HG03520 (cell line): Measurements from ENCODE around the gene EXOC2.

ENCODE experiments used
- ATAC-seq: cut with Tn5 transposase; IDR thresholded peaks from one replicate; pipeline ENCODE4 v1.9.1; 2021; ENCODE audit warnings: mild to moderate bottlenecking, moderate library complexity; ENCODE audit not compliant: unreplicated experiment

The EXOC2 gene

DNA sequence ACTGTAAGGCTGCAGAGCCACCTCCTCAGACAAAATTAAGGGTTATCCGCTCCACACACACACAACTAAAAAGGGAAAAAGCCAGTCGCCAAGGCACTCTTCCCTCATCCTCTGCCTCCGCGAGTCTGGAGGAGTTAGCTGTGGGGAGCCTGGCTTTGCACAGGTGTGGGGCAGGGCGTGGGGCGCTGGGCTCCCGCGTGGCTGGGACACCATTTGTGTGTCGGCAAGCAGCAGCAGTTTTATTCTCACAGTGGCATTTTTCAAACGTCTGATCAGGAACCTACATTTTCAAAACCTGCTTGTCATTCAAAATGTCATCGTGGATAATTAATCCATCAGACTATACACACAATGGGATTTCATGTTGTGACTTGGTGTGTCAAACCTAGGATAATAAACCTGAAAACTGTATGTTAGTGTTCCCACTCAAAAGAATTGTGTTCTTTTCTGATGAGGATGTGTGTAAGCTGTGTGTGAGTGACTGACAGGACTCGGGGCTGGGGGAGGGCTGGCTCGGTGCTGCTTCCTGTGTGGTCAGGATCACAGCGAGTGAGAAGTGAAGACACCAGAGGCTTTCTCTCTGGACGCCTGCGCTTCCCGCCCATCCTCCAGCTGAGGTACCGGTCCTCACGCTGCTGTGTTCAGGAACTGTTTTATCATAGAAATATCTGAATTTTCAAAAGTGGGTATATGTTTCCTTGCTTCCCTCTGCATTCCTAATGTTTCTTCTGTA lies 218.3 kb downstream of the EXOC2 start:
- no peak for ATAC-seq

DNA sequence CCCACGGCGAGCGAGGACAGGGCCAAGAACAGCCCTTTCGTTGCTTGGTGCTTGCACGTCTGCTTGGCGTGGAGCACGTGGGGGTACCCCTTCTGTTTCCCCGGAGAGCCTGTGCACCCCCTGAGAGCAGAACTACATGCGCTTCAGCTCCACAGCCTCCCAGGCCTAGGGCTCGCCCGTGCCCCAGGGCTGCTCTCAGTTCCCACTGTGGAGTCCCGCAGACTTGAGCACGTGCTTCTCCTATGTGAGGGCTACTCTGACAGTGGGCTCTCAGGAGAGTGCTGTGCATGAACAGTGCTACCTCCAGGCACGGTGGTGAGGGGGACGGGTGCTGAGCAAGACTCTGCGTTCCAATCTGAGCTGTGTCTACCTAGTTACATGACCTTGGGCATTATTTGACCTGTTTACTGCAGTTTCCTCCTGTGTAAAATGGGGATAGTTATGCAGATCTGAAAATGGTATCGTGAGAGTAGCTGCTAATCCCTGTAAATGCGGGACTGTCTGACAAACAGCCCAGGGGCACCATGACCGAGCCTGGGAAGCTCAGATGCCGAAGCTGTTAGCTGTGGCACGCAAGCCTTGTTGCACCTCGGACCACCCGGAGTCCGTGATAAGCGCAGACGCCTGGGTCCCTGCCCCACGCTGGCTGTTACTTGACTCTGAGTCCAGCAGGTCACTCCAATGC lies 219.0 kb downstream of the EXOC2 start:
- no peak for ATAC-seq

DNA sequence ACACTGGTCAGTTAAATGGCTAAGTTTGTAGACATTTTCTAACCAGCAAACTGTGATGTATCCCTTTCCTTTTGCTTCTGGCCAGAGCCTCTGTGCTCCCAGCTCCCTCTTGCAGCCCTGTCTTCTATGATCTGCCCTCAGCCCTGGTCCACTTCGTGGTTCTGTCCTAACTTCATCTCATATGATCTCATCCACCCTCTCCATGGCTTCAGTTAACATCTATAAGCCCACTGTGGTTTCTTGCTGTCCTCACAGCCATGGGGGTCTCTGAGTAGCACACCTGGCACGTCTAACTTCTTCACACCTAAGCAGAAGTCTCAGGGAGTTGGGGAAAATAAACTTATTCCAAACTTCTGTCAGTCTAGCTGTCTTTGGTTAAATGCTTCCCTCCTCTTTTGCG lies 219.6 kb downstream of the EXOC2 start:
- no peak for ATAC-seq

DNA sequence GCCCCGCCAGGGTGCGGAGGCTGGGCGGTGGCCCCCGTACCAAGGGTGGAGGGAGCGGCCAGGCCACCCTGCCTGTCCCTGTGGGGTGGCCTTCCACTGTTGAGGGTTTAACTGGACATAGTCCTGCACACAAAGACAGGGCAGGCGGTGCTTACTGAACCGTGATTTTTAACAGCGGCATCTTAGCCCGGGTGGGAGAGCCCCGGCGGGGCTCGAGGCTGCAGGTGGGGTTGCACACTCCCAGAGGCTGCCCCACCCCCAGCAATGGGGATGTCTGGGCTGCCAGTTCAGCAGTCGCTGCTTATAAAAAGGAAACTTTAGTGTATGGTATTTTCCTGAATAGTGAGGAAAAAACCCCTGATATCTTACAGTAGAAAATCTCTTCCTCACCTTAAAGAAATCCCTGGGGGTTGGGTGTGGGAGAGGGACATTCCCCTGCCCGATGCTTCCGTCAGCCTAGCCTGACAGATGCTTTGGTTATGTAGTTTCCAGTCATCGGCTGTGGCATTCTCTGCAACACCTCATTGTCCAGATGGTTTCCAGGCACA lies 222.0 kb downstream of the EXOC2 start:
- ATAC-seq = no peak

GRCh38 chr6:470051-470900 lies 222.7 kb downstream of the EXOC2 start:
- ATAC-seq = no peak

GRCh38 chr6:467671-468082 lies 225.3 kb downstream of the EXOC2 start:
- ATAC-seq = no peak

- no peak for ATAC-seq
Measured at GRCh38 chr6:467111-467510, 225.8 kb downstream of the EXOC2 start.

- ATAC-seq = no peak
Measured at GRCh38 chr6:466564-466963, 226.4 kb downstream of the EXOC2 start.

DNA sequence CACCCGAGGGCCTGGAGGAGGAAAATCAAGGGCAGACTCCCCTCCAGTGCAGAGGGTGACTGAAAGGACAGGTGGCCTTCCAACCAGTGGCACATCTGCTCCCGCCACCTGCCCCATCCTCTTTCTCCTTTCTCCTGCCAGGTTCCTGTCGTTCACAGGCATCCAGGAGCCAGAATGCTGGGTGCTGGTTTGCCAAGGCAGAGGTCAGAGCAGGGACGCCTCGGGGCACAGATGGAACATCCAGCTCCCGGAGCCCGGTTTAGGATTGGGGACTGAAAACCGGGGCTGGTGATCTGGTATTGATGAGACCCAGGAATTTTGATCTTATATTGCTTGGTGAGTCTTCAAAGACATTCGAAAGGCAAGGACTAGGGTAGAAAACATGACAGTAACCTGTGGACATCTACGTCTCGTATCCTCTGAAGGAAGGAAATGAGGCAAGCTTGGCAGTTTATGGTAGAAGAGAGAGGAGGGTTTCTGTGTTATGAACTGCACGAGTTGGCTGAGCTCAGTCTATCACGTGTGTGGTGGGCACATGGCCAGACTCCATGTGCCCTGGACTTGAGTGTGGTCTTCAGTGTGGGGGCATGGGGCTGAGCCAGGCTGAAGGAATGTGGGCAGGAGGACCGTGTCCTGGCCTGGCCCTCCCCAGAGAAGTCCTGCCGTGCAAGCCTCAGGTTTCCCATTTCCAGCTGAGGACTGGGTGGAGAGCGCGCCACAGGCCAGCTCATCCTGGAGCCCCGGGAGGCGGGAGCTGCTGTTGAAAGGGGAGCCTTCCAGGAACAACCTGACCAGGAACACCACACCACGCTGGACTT lies 227.2 kb downstream of the EXOC2 start:
- no peak for ATAC-seq

DNA sequence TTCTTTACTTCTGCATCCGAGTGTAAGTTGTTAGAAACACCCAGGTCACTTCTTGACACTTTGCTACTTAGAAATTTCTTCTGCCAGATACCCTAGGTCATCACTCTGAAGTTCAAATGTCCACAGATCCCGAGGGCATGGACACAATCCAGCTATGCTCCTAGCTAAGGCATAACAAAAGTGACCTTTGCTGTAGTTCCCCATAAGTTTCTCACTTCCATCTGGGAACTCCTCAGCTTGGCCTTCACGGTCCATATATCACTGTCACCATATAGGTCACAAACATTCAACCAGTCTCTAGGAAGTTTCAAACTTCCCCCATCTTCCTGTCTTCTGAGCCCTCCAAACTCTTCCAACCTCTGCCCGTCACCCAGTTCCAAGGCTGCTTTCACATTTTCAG lies 236.1 kb downstream of the EXOC2 start:
- ATAC-seq = no peak

GRCh38 chr6:456358-456867 lies 236.5 kb downstream of the EXOC2 start:
- ATAC-seq = no peak

- ATAC-seq = no peak
Measured at GRCh38 chr6:455835-456234, 237.1 kb downstream of the EXOC2 start.

- ATAC-seq = no peak
Measured at GRCh38 chr6:455006-455585, 237.8 kb downstream of the EXOC2 start.

DNA sequence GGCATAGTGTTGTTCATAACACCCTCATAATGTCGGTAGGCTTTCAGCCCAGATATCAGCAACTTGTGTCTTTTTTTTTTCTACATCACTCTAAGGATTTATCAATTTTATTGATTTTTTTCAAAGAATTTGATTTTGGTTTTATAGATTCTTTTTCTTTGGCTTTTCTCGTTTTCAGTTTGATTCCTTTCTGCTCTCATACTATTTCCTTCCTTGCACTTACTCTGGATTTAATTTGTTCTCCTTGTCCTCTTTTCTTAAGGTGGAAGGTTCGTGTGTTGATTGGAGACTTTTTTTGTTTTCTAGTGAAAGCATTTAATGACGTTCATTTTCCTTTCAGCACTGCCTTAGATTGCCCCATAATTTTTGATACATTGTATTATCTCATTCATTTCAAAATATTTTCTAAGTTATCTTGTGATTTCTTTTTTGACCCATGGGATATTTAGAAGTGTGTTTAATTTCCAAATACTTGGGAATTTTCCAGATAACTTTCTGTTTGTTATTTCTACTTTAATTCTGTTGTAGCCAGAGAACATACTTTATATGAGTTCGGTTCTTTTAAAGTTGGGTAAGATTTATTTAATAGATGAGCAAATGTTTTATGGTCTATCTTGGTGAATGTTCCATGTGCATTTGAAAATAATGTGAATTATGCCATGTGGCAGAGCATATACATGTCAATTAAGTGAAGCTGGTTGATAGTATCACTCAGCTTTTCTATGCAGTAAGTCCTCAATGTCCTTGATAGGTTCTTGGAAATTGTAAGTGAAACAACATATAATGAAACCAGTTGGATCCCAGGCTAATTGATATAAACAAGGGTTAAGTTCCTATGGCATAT lies 238.6 kb downstream of the EXOC2 start:
- ATAC-seq = no peak

DNA sequence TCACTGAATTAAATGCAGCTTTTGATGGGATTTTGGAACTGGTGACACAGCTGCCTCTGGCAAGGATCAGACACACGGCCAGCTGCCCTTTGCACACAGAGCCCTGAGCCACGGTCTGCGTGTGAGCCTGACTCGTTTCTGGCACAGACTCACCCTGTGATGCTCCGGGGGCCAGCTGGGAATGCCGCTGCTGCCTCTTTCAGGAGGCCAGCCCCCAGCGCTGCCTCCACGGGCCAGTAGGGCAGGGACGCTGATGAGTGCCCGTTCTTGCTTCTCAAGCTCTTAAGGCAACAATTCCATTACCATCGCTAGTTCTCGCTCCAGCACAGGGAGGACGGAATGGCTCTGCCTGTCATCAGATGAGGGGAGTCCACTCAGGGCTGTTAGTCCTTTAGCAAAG lies 239.8 kb downstream of the EXOC2 start:
- ATAC-seq = no peak

- no peak for ATAC-seq
Measured at GRCh38 chr6:452301-453067, 240.5 kb downstream of the EXOC2 start.

GRCh38 chr6:451847-452246 lies 241.1 kb downstream of the EXOC2 start:
- ATAC-seq = no peak

DNA sequence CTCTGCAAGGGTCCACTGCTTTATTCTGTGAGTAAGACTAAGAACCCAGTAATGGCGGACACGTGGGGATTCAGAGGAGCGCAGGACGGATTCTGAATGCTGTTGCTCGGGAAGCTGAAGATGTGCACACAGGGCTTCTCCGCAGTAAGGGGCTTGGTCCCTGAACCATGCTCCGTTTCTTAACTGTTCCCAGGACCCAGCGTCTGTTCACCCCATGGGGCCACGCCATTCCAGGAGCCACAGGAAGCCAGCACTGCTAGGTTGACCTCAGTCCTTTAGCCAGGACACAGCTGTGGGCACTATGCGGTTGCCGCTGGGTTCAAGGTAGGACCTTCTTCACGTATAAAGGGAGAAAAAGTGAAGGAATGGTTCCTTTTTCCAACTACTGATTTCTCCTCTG lies 241.6 kb downstream of the EXOC2 start:
- ATAC-seq = no peak
